ENCODE data around the gene CD99L2.
"Not testable (repeated sequence)": the region's sequence is repeated elsewhere in the genome, so short reads cannot be mapped to it uniquely, and the experiment has no call there.

Gene CD99L2

GRCh38 chrX:150849996-150850720 lies 48.3 kb downstream of the CD99L2 start:
- no peak for DNase-seq

GRCh38 chrX:150849486-150849885 lies 49.0 kb downstream of the CD99L2 start:
- no peak for DNase-seq

GRCh38 chrX:150848914-150849365 lies 49.5 kb downstream of the CD99L2 start:
- no peak for DNase-seq

GRCh38 chrX:150847088-150847487 lies 51.4 kb downstream of the CD99L2 start:
- no peak for DNase-seq

- no peak for DNase-seq
These were observed 52.3 kb downstream of the CD99L2 start for GRCh38 chrX:150846130-150846529.

- no peak for DNase-seq
These were observed 53.4 kb downstream of the CD99L2 start for GRCh38 chrX:150845091-150845490.

GRCh38 chrX:150844016-150844415 lies 54.5 kb downstream of the CD99L2 start:
- DNase-seq: no peak

GRCh38 chrX:150842198-150842685 lies 56.2 kb downstream of the CD99L2 start:
- peak; percentile 67 for DNase-seq

- DNase-seq: peak; percentile 65
These were observed 56.8 kb downstream of the CD99L2 start for GRCh38 chrX:150841456-150842197.

GRCh38 chrX:150837845-150838244 lies 60.6 kb downstream of the CD99L2 start:
- no peak for DNase-seq

- DNase-seq: no peak
These were observed 63.8 kb downstream of the CD99L2 start for GRCh38 chrX:150834695-150835094.

GRCh38 chrX:150833454-150834056 lies 64.9 kb downstream of the CD99L2 start:
- DNase-seq: no peak

- DNase-seq: no peak
These were observed 66.6 kb downstream of the CD99L2 start for GRCh38 chrX:150831863-150832262.

GRCh38 chrX:150828785-150829184 lies 69.7 kb downstream of the CD99L2 start:
- DNase-seq: no peak

- not testable (repeated sequence) for DNase-seq
These were observed 74.1 kb downstream of the CD99L2 start for GRCh38 chrX:150824352-150824751.

- not testable (repeated sequence) for DNase-seq
These were observed 74.6 kb downstream of the CD99L2 start for GRCh38 chrX:150823826-150824225.

- DNase-seq: no peak
These were observed 76.5 kb downstream of the CD99L2 start for GRCh38 chrX:150821971-150822370.

- DNase-seq: no peak
These were observed 84.5 kb downstream of the CD99L2 start for GRCh38 chrX:150813922-150814321.

GRCh38 chrX:150806827-150807226 lies 91.6 kb downstream of the CD99L2 start:
- no peak for DNase-seq

- DNase-seq: no peak
These were observed 92.7 kb downstream of the CD99L2 start for GRCh38 chrX:150805736-150806135.

- no peak for DNase-seq
These were observed 105.4 kb downstream of the CD99L2 start for GRCh38 chrX:150792949-150793527.

- DNase-seq: no peak
These were observed 108.4 kb downstream of the CD99L2 start for GRCh38 chrX:150790021-150790420.

- DNase-seq: no peak
These were observed 116.8 kb downstream of the CD99L2 start for GRCh38 chrX:150781677-150782076.

Data from DMS79 (cell line).